Measurements from ENCODE around the gene SF3B4.
A peak's percentile ranks its signal among the peaks of the same experiment; 100 is the strongest.
"Not testable (repeated sequence)": the region's sequence is repeated elsewhere in the genome, so short reads cannot be mapped to it uniquely, and the experiment has no call there.

Gene SF3B4, protein sequence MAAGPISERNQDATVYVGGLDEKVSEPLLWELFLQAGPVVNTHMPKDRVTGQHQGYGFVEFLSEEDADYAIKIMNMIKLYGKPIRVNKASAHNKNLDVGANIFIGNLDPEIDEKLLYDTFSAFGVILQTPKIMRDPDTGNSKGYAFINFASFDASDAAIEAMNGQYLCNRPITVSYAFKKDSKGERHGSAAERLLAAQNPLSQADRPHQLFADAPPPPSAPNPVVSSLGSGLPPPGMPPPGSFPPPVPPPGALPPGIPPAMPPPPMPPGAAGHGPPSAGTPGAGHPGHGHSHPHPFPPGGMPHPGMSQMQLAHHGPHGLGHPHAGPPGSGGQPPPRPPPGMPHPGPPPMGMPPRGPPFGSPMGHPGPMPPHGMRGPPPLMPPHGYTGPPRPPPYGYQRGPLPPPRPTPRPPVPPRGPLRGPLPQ

DNA sequence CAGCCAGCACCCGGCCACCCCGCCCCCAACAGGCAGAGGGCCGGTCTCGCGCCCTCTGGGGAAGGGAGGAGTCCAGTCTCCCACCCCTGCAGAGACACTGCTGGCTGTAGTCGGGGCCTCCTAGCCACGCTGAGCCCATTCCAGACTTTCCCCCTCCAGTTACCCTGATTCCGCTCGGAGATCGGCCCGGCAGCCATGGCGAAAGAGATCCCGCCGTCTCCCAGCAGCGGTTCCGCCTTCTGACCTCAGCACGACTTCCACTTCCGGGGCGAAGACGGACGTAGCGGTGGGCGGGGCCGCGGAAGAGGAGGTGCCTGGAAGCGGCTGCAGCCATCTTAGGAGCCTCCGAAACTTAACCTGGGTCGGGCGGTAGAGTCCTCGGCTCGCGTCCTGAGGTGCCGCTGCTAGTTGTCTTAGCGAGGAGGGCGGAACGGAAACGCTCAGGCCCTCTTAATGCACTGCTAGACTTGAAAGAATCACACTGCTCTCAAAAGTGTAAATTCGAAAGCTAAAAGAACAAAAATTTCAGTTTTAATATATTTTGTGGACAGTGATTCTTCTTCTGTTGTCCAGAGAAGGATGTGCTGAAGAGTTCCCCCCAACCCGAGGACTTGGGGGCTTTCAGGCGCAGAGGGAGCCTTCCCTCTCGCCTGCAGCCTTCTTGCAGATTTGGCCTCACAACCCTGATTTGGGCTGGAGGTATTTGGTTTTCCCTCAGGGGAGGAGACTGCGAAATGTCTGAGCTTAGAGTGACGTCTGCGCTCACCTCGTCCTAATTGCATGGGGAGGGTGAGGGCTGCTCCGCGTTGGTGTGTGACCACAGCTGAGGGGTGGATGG lies at the start of gene SF3B4:
Gene SF3B4, minus strand, starts transcription at position 241 of the 838 bp plus-strand sequence. Its CDS starts 44 bp downstream, at position 197.
- DNase-seq: peak; percentile 81 to 96 (median 90)

DNA sequence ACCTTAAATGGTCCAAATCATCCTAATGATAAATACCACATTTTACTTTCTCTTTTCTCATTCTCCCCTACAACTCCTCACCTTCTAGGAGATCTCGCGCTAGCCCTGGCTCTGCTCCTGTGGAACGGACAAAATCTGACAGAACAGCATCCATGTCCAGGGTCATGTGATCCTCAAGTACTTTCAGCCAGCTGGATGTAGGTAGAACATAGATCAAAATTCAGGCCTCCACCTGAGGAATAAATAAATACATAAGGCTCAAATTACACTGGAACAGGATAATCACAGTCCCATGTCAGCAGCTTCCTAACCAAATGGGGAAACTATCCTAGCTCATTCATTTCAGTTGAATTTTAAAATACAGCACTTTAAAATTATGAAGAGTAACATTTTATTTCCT lies 49.7 kb upstream of the SF3B4 start:
- no peak for DNase-seq

DNA sequence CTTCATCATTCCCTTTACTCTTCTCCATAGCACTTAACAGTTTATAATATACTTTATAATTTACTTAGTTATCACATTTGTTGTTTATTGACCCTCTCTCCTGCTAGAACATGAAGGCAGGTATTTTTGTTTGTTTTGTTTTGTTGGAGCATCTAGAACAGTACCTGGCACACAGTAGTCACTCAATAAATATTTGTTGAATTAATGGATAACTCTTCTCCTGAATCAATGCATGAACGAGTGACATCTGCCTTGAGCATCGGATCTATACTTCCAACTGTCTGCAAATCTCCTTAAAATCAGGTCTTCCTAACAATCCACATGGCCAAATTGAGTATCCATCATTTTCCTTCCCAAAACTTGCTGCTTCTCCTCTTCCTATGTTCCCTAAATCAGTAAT lies 44.9 kb upstream of the SF3B4 start:
- no peak for DNase-seq

DNA sequence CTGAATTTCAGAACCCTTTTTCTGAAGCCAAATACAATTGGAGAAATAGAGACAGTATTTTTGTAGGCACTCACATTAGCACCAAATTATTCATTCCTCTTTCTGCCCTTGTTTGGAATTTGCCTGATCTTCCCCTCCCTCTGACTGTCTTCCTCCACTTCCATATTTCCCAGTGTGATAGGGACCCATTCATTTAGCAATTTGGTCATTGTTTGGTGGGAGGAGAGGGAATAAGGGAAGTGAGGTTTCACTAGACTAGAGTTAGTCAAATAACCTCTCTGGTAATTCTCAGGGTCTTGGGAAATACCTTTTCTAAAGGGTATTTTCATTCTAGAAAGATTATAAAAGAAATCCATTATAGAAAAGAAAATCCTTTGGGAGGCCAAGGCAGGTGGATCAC lies 40.0 kb upstream of the SF3B4 start:
- DNase-seq: no peak

DNA sequence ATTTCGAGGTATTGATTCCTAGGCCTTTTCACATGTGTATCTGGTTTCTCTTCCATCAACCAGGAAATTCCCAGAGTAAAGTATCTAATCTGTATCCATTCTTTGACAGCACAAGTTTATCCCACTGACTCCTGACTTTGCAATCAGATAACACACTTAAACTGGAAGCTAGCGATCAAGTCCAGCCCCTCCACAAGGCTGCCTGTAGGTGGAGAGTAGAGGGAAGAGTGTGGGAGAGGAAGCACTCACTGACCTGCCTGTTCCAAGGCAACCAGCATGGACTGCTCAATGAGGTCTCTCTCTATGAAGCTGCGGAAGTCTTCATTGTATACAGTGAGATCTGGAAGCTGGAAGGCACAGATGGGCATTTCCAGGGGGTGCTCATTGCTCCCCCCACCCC lies 39.4 kb upstream of the SF3B4 start:
- no peak for DNase-seq

DNA sequence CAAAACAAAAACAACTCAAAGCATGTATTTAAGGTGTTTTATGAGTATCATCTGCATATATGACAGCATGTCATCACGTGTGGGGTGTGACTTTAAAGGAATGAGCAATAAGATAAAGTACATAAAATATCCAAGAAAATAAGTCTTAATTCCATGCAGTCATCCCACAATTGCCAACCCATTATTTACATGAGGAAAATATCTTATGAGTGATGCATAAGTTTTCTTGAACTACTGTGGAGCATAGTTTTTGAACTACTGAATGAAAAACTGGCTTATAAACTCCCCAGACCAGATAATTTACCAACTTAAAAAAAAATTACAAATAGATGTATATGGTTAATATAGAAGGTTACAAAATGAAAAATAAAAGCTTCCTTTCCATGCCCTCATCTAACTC lies 38.8 kb upstream of the SF3B4 start:
- DNase-seq: no peak

DNA sequence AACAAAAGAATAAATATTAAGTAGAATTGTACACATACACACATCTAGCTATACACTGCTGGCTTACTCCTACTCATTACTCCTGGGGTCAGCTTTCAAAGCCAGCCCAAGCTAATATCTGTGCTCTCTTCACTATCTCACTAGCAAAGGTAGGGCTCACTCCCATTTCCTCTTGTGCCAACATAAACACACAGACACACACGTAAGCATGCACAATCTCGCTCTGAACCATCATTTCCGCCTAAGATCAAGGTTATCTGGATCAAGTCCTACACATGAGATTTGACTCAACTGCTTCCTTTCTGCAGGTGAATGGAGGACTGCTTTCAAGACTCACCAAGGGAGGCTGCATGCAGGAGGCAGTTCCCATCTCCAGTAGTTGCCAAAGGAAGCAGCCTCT lies 37.8 kb upstream of the SF3B4 start:
- no peak for DNase-seq

DNA sequence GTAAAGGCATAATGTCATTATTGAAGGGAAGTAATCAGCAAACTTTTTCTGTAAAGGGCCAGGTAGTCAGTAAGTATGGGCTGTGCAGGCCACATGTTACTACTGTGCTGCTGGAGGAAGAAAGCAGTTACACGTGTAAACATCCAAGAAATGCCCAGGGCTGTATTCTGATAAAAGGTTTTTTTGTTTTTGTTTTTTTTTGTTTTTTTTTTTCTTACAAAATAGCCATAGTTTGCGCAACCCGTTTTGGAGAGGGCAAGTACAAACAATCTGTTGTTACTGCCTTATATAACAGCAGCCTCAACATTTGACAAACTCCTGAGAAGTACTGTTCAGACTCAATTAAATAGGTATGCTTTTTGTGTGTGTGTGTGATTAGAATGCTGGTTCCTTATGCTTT lies 35.8 kb upstream of the SF3B4 start:
- no peak for DNase-seq

DNA sequence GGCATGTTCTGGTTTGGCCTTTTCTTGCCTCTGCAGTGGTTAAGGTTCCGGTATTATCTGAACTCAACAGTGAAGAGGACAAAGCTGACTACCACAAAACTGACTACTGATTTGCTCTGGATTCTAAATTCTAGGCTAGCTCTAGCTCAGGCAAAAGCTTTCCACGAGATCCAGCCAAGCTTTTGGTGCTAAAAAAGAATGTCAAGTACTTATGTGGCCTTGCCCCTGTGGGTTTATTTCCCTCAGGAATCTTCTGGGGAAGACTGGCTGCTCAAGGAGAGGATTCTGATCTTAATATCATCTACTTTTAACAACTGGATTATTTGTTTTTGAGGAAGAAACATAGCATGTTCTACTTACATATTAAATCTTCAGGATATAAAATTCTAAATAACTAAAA lies 35.1 kb upstream of the SF3B4 start:
- DNase-seq: no peak

DNA sequence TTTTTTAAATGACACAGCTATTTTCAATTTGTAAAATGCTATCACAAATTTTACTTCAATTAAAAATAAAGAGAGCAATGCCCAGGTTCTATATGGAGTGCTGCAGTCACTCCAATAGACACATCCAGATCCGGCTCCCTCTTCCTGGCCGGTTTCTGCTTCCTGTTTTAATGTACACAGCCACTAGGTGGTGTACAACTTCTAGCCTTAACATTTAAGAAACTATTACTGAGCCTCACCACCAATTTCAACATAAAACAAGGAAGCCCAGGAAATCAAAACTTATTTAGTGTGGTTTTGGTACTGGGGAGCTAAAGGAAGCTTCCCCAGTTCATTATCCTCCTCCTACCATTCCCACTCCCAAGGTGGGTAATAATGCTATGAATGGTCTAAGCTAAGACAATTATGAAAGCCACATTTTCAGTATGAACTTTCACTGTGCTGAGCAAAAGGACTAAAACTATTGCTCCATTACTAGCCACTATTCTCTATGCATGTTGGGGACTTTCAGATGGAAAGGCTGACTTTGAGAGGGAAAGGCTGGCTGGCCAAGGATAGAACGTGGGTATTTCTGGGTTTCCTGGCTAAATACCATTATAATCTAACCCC lies 34.5 kb upstream of the SF3B4 start:
- no peak for DNase-seq

DNA sequence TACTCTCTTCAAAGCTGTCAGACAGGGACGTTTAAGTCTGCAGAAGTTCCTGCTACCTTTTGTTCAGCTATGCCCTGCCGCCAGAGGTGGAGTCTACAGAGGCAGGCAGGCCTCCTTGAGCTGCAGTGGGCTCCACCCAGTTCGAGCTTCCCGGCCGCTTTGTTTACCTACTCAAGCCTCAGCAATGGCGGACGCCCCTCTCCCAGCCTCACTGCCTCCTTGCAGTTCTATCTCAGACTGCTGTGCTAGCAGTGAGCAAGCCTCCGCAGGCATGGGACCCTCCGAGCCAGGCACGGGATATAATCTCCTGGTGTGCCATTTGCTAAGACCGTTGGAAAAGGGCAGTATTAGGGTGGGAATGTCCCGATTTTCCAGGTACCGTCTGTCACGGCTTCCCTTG lies 29.9 kb upstream of the SF3B4 start:
- not testable (repeated sequence) for DNase-seq

DNA sequence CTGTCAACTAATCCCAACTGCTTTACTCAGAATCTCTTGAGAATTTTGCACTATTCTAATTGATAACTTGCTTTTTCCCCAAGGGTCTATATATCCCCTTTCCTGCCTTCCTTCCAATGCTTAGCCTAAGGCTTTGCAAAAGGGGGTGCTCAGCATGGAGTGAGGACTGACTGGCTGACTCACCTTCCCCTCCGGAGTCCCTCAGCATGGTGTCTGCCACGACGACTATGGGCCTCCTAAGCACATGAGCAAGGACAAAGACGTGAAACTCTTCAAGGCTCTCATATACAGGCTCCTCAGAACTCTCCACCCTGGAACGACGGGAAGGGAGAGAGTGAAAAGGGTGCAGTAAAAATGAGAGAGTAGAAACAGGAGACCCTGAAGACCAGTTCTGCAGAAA lies 22.3 kb upstream of the SF3B4 start:
- DNase-seq: no peak

DNA sequence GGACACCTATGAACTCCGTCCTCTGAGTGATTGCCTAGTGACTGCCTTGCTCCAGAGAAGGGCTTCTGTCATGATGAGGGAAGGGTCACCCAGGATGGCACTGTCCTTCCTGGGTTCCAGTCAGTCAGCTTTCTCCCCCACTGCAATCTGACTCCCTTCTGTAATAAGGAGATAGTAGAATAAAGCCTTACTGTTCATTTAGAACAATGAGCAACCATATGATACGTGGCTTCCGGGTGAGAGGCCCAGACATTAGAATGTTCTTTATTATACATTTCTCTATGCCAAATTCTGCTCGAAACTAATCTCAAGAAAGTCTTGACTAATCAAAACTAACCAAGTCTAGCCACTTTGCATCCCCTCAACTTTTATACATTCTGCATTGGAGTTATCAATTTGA lies 17.6 kb upstream of the SF3B4 start:
- no peak for DNase-seq

DNA sequence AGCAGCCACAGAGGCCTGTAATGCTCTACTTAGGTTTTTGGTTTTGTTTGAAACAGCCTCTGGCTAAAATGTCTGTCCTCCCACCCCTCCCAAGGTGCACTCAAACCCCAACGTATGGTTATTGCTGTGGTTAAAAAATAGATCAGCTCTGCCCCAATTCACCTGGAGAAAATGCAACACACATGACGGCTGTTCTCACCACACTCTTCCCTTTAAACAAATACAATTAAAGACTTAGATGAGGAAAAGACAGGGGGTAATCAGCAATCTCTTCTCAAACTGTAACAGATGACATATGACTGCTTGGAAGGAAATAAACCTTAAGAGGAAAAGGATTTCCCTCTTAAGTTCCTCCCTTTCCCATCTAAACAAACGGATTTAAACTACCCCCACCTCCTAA lies 15.3 kb upstream of the SF3B4 start:
- DNase-seq: no peak

DNA sequence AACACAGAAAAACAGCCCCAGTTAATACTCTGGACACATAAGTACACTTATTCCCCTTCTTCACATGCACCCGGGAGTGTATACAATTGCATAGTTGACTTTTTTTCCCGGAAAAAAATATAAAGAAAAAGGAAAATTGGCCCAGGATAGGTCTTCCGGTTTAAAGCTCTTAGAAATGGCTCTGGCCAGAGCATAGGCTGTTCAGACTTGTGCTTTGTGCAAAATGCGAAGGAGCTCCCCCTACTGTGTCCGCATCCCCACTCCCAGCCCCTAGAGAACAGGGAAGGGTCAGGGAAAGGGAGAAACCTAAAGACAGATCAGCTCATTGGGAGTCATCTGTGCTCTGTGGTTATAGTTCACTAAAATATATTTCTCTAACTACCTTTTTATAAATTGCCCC lies 14.6 kb upstream of the SF3B4 start:
- no peak for DNase-seq

DNA sequence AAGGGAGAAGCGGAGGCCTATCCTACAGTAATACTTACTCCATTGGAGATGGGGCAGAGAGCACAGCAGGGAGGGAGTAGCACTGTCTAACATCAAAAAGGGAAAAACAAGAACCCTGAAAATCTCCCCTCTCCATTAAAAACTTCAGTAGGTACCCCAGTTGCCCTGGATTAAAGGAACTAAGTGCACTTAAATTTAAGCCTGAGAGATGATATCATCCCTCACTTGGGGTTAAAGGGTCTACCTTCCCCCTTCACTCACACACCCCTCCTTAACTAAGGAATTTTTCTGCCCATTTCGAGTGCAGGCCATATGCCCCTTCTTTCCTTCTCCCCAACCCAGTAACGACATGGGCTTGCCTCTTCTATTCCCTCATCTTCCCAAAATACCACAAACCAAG lies 12.8 kb upstream of the SF3B4 start:
- no peak for DNase-seq

DNA sequence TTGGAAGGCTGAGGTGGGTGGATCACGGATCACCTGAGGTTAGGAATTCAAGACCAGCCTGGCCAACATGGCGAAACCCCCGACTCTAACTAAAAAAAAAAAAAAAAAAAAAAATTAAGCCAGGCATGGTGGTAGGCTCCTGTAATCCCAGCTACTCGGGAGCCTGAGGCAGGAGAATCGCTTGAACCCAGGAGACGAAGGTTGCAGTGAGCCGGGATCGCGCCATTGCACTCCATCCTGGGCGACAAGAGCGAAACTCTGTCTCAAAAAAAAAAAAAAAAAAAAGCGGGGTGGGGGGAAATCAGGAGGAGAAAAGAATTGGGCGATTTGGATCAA lies 11.0 kb upstream of the SF3B4 start:
- DNase-seq: not testable (repeated sequence)

DNA sequence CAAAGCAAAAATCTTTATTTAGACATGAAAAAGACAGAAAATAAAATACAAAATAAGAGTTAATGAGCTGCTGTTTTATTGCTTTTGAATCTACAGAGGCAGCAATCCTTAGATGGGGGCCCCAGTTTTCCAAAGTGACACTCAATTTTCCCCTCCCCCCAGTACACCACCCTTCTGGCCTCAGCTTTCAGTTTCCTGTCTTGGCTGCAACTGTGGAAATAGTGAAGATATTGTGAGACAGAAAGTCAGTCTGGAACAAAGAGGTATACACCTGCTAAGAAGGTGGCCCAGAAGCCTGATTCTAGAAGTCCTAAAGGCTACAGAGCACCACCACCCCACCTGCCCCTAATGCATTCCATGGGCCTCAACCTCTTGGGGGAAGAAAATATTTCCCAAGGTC lies 10.2 kb upstream of the SF3B4 start:
- DNase-seq: no peak

DNA sequence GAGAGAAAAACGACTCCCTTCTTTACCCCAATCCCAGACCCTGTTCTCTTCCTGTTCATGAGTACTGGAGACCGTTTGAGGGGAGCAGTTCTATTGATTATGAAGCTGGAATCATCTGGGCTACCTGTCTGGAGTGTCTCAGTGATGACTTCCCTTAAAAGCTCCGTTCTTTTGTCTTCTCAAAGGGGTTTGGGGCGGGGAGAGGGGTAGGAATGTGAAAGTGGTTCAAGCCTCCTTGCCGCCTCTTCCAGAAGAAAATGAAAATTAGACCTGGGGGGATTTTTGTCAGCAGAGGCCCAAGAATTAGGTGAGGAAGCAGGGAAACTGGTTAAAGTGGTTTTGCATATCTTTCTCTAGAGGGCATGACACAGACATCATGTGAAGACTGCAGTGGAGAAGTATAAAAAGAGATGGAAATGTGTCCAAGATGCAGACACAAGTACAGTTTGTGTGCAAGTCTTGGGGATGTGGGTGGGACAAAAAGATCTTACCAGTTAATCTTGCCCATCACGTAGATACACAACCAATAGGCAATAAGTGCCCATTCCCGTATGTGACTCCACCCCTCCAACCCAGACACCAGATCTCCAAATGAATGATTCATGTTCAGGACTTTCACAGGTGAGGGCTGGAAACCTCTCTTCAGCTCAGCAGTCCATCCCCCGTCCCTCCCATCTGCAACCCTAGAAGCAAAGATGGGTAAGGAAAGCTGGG lies 9.5 kb upstream of the SF3B4 start:
- DNase-seq: no peak

DNA sequence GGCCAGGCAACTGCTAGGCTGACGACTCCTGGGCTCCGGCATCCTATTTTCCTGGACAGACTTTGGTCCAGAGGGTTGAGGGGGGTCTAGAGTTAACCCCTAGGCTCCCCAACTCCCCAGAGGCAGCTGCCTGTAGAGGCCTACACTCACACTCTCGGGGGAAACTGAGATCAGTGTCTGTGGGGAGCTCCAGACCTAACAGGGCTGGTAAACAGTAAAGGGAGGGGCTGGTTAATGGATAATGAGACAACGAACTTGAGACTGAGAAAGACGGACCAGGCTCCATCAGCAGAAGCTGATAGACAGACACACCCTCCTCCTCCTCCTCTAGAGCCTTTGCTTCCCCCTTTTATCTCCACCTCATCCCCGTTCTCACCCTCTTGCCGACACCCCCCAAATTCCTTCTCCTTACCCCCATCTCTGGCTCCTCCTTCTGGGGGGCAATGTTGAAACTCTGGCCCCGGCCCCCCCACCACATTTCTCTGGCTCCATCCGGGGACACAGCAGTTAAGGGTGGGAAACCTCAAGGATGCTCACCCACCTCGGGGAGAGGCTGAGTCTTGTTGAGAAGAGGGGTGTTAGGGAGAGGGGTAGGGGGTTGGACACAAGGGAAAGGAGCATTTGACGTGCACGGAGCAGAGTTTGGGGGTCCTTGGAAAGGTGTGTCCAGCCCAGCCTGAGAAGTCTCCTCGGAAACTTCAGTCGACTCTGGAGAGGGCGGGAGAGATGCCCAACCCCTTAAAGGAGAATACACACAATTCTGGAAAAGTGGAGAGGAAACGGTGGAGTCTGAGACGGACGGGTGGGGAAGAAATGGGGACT lies 8.8 kb upstream of the SF3B4 start, which contains the start of gene MTMR11:
Gene MTMR11, minus strand, starts transcription at position 710 of the 822 bp plus-strand sequence. Its CDS starts 232 bp downstream, at position 478.
- DNase-seq: no peak

DNA sequence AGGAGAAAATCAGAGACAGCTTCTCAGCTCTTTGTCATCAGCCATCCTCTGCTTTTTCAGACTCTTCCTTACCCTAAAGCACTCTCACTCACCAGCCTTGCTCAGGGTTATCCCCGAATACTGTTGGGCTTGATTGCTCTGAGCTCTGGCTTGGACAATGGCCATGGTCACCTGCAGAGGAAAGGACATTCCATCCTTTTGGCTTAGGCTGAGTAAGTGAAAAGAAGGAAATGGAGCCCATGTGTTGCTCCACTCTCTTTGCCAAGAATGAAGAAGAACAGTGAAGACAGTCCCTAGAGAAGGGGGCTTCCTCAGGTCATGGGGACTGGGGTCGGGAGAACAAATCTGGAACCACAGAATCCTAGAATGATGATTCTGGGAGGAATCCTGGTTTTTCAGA lies 6.8 kb upstream of the SF3B4 start:
- no peak for DNase-seq

DNA sequence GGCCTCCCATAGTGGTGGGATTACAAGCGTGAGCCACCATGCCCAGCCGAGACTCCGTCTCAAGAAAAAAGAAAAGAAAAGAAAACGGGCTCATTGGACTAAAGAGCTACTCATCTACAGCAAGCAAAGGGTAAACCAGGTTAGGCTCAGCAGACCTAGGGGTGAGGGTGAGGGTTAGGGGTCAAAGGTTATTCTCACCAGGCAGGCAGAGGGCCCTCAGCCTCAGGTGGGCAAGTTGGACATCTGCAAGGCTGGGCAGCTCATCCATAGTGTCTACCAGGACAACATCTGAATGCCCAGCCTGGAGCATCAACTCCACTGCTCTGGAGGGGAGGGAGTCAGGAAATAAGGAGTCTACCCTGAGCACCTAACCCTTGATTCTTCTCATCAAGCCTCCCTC lies 5.6 kb upstream of the SF3B4 start:
- DNase-seq: no peak

All from activated naive CD4-positive, alpha-beta T cell (primary cell).